Activated CD4-positive, alpha-beta T cell treated with anti-CD3 and anti-CD28 coated beads, Interleukin-2, Interleukin-6, amounts not matched to agents 100 ng/mL and 50 ng/mL, durations not matched to agents 16 hours and 8 hours (primary cell): Measurements from ENCODE around the gene CYP4F2.
"Not testable (repeated sequence)": the region's sequence is repeated elsewhere in the genome, so short reads cannot be mapped to it uniquely, and the experiment has no call there.

Experiments
- DNase-seq: peaks from one replicate; pipeline ENCODE4 v3.0.0-alpha.2; 2020

CYP4F2 gene, protein sequence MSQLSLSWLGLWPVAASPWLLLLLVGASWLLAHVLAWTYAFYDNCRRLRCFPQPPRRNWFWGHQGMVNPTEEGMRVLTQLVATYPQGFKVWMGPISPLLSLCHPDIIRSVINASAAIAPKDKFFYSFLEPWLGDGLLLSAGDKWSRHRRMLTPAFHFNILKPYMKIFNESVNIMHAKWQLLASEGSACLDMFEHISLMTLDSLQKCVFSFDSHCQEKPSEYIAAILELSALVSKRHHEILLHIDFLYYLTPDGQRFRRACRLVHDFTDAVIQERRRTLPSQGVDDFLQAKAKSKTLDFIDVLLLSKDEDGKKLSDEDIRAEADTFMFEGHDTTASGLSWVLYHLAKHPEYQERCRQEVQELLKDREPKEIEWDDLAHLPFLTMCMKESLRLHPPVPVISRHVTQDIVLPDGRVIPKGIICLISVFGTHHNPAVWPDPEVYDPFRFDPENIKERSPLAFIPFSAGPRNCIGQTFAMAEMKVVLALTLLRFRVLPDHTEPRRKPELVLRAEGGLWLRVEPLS

DNA sequence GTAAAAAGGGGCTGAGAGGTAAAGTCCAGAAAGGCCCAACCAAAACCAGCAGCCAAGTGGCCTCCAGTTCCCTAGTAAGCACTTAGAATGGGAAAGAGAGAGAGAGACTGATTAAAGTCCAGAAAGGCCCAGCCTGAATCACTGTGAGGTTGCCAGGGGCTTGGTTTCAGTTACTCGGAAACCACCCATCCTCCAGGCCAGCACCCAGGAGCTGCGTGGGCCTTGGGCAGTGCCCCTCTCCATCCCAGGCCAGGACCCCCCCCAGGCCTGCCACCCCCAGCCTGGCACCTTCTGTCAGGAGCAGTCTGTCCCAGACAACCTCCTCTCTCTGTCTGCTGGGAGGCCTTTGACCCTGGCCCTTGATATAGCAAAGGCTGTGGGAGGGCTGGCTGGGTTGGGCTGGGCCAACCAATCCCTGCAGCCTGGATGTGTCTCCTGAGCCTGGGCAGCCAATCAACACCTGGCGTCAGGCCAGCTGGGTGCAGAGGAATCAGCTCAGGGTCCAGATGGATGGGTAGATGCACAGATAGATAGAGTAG lies at the start of gene CYP4F2:
Gene CYP4F2 (minus strand): TSS at position 337 of the 539 bp plus-strand sequence. CDS start 463 bp downstream, outside the sequence.
- no peak for DNase-seq

DNA sequence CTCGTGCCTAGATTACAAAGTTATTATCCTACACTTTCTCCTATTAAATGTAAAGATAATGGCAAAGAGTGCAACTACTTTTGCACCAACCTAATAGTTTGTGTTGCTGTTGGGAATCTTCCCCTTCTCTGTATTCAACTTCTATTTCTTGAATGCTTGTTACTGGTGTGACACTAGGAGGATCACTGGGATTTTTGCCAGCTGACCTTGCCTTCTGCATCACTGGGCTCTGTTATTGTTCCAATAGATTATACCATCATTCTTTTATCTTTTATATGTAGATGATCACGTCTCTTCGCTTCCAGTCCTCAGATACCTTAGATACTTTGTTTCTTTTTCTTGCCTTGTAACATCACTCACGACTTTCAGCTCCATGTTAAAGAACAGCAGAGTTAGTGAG lies 47.4 kb upstream of the CYP4F2 start:
- DNase-seq = no peak

DNA sequence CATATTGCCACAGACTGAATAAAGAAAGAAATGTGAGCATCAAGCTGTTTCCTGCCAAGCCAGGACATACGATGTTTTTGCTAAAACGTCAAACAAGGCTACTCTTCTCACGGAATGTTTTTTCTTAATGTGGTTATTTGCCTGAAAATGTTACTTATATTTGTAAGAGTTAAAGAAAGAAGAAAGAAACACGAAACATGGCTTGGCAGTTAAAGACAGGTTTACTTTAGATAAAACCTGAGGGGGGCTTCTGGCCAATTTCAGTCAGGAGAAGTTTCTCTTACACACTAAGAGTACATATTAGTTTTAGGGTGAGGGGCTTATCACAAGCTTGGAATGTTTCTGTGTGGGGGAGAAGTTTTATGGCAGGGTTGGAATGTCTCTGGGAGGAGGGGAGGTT lies 46.5 kb upstream of the CYP4F2 start:
- DNase-seq = no peak

DNA sequence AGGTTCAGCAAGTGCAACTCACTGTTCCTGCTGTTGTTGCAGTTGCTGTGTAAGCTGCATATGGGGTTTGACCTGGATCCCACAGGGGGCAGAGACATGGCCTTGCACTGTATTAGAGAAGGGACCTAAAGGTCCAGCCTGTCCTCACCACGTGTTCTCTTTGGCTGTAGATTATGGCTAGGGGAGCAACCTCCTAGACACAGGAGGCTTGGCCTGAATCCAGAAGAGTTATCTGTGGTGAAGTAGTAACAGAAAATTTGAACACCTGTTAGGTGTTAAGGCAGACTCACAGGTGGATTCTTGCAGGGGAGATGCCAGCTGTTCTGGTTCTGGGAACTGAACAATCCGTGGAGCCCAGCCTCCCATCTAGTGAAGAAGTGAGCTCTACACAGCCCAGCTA lies 39.9 kb upstream of the CYP4F2 start:
- no peak for DNase-seq

DNA sequence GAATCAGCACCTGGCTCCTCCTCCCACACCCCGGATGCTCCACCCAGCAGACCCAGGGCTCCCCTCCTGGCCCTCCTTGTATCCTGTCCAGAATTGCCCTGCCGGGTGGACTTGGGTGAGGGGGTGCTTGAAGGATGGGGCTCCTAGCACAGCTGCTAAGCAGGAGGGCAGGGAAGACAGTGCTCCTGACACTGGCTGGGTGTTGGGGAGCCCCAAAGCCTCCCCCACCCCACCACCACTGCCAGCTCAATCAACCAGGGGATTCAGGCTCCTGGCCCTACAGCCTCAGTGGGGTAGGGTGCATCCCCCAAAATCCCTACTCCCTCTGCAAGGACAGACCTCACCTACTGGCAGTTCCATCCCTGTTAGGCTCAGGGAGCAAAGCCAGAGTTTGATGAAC lies 39.1 kb upstream of the CYP4F2 start:
- no peak for DNase-seq

DNA sequence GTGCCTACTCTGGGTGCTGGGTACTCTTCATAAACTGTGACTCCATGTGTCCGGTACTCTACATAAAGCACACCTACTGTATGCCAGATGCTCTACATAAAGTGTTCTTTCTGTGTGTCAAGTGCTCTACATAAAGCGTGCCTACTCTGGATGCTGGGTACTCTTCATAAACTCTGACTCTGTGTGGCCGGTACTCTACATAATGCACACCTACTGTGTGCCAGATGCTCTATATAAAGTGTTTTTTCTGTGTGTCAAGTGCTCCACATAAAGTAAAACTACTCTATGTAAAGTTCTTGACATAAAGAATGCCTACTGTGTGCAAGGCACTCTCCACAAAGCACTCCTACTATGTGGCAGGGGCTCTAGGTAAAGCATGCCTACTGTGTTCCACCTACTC lies 38.3 kb upstream of the CYP4F2 start:
- no peak for DNase-seq

DNA sequence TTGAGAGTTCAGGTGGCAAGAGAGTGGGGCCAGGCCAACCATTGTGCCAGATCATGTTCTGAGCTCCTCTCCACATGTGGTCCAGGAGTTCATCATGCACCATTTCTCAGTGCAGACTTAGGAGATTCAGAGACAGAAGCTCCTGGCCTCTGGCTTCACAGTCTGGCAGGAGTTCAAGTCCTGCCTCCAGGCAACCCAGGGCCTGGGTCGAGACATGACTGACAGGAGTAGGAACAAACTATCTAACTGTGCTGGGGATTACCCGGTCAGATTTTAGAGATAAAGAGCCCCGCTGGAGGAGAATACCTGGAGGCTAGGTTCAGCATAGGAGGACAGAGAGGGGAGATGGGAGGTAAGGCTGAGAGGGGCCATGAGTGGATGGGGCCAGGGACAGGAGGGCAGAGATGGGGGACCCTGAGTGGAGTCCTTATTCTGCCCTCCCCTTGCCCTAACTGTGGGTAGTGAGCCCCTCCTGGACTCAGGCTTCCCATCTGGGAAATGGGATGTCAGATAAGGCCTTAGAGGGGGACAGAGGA lies 37.4 kb upstream of the CYP4F2 start:
- DNase-seq = no peak

DNA sequence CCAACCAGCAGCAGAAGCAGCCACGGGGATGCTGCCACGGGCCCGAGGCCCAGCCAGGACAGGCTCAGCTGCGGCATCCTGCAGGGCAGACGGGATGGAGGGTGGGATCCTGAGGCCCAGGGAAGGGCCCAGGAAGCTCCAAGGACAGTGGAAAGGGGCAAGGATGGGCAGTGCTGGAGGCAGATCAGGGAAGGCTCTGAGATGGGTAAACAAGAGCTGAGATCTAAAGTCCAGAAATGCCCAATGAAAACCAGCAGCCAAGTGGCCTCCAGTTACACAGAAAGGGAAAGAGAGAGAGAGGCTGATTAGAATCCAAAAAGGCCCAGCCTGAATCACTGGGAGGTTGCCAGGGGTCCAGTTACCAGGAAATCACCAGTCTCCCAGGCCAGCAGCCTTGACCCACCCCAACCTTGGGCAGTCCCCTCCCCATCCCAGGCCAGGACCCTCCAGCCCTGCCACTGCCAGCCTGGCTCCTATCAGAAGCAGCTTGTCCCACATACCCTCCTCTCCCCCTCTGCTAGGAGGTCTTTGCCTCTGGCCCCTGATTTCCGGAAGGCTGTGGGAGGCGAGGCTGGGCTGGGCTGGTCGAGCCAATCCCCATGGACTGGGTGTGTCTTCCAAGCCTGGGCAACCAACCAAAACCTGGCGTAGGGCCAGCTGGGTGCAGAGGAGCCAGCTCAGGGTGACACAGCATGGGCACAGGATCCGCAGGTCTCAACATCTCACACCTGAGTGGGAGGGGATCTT lies 36.6 kb upstream of the CYP4F2 start, which contains the start of gene CYP4F11:
Gene CYP4F11 (minus strand): TSS at position 198 of the 747 bp plus-strand sequence. CDS start 121 bp downstream, at position 77.
- DNase-seq = no peak

DNA sequence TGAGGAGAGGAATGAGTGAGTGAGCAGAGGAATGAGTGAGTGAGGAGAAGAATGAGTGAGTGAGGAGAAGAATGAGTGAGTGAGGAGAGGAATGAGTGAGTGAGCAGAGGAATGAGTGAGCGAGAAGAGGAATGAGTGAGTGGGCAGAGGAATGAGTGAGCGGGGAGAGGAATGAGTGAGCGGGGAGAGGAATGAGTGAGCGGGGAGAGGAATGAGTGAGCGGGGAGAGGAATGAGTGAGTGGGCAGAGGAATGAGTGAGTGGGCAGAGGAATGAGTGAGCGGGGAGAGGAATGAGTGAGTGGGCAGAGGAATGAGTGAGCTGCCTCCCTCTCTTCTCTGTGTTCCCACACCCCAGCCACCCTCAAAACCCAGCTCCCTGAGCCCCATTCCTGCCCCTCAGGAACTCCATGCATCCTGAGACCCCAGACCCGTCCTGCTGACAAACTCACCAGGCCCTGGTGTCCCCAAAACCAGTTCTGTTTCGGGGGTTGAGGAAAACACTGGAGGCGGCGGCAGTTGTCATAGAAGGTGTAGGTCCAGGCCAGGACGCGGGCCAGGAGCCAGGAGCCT lies 36.0 kb upstream of the CYP4F2 start:
- DNase-seq = not testable (repeated sequence)

DNA sequence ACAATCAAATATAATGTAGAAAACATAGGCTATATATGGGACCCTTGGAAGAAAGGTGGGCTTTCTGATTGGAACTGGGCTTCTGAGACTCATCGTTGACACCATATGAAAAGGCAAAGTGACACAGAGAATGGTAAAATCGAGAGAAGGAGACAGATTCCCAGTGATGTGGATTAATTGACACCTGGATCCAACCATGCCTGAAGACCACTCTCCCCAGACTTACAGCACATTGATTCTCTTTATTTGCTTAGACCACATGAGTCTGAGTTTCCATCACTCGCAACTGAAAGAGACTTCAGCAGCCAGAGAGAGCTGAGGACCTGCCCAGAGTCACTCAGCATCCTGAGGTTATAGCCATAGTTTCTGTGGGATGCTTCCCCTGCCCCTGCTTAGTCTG lies 30.4 kb upstream of the CYP4F2 start:
- DNase-seq = no peak

DNA sequence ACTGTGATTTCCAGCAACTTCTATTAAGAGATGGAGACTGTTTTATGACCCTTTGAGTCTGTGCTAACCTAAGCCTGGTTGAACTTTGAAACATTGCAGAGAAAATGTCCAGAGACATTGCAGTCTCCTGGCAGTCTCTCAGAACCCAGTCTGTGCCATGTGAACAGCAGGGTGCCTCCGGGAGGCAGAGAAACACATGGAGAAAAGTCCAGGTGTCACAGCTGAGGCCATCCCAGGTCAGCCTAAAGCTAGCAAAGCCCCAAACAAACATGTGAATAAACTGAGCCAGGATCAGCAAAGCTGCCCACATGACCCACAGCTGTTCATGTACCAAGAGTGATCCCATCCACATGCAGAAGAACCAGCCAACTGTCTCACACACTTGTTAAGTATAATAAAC lies 28.6 kb upstream of the CYP4F2 start:
- no peak for DNase-seq

DNA sequence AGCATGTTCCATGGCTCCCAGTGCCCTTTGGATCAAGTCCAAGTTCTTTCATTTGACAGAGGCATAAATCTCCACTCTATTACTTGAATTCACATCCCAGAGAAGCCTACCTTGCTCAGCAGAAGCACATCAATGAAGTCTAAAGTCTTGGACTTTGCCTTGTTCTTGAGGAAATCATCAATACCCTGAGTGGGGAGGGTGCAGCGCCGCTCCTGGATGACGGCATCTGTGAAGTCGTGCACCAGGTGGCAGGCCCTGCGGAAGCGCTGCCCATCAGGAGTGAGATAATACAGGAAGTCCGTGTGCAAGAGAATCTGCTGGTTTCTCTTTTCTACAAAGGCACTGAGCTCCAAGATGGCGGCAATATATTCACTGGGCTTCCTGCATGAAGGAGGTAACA lies 25.8 kb upstream of the CYP4F2 start:
- no peak for DNase-seq

DNA sequence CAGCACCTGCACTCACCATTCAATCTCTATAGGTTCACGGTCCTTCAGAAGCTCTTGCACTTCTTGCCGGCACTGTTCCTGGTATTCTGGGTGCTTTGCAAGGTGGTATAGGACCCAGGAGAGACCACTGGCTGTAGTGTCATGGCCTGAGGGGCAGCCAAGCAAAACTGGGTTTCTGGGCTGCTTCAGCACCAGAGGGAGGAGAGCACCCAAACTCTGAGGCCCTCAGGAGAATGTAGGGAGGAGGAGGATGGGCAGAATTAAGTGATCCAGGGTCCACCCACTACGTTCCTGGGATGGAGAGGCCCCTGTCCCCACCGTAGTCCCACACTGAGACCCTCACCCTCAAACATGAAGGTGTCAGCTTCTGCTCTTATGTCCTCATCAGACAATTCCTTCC lies 24.1 kb upstream of the CYP4F2 start:
- no peak for DNase-seq

DNA sequence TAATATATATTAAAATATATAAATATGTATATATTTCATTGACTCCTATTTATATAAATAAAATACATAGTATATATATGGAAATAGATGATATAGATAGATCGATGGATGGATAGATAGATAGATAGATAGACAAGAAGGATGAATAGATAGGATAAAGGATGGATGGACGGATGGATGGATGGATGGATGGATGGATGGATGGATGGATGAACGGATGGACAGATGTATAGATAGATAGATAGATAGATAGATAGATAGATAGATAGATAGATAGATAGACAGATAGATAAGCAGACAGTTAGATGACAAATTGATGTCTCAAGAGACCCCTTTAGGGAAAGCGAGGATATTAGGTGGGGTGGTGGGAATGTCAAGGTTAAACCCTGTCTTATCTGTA lies 21.4 kb upstream of the CYP4F2 start:
- no peak for DNase-seq

DNA sequence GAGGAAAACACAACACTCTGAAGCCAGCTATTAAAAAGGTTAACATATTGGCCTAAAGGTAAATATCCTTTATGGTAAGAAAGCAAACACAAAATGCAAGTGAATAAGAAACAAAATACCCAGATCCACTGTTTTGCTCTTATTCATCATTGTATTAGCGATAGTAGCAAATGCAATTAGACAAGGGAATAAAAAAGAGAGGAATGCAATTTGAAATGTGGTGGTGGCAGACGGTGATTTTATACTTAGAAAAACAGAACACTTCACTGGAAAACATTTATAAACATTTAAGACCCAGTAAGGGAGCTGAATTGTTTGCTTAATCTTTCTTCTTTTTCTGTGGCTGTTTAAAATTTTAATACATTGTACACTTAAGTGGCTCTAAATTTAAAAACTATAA lies 17.2 kb upstream of the CYP4F2 start:
- DNase-seq = no peak

DNA sequence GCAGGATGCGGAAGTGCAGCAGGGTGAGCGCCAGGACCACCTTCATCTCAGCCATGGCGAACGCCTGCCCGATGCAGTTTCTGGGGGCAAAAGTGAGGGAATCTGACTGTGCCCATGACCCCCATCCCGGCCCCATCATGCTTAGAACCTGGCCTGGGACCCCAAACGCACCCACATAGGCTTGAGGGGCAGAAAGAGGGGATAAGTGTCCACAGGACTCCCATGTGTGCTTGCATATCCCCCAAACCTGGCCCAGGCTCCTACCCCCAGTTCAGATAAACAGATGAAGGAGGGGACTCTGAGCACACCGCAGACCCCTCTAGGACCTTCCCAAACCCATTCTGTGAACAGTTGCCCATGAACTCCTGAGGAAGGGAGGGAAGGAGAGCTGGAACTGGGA lies 16.0 kb upstream of the CYP4F2 start:
- no peak for DNase-seq

DNA sequence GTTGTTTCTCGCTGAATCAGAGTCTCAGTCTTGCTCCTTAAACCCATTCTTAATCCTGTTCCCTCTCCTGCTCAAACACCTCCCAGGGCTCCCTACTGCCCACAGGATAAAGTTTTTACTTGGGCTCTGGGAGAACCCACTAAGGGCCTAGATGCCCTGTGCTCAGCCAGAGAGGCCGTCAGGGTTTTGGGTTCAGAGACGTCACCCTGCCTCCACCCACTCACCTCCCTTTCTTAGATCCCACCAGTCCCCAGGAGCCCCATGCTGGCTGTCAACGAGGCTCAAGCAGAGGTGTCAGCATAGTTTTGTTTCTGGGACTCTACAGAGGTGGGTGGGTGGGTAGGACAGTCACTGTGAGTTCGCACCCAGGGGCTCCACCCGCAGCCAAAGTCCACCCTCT lies 15.5 kb upstream of the CYP4F2 start:
- DNase-seq = no peak

DNA sequence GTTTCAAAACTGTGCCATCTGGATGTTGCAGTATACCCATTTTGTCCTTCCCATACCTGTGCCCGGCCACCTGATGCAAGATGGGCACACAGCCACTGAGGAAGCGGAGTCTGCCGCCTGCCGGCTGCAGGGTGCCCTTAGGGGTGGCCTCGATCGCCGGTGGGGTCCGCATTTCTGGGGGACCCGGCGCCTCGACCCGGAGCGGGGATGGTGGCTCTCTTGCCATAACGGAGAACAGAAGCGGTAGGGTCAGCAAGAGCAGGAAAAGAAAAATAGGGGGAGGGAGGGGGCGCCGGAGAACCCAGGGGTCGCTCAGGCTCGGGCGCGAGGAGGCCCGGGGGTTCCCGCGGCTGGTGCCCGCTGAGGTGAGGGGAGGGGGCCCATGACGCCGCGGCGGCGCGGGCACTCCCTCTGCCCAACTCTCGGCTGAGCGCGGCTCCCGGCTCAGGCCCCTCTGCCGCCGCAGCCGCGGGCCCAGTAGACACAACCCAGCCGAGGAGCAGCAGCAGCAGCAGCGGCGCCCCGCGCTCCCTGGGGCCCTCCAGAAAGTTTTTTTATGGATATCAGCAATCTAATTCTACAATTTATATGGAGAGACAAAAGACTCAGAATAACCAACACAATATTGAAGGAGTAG lies 13.8 kb upstream of the CYP4F2 start:
- no peak for DNase-seq

DNA sequence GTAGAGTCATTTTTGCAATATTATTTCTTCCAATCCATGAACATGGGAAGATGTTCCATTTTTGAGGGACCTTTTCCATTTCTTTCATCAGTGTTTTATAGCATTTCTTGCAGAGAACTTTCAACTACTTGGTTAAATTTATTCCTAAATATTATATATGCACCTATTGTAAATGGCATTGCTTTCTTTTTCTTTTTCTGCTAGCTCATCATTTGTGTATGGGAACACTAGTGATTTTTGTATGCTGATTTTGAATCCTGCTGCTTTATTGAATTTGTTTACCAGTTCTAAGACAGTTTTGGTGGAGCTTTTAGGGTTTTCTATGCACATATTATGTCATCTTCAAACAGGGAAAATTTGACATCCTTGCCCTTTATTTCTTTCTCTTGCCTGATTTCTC lies 7.2 kb upstream of the CYP4F2 start:
- no peak for DNase-seq

DNA sequence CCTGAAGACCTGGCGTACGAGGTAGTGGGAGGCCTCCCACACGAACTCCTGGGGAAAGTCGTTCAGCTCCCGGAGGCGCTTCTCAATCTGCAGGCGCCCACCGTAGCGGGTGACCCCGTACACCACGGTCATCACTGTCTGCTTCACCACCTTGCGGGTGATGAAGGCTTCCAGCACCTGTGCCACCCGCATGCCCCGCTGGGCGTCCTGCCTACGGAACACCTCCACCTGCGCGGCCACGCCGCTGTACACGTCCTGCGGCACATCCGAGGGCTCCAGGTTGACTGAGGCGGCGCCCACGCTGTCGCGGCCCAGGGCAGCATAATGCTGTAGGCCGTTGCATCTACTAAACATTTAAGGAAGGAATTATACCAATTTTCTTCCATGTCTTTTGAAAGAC lies 5.0 kb upstream of the CYP4F2 start:
- DNase-seq = not testable (repeated sequence)

DNA sequence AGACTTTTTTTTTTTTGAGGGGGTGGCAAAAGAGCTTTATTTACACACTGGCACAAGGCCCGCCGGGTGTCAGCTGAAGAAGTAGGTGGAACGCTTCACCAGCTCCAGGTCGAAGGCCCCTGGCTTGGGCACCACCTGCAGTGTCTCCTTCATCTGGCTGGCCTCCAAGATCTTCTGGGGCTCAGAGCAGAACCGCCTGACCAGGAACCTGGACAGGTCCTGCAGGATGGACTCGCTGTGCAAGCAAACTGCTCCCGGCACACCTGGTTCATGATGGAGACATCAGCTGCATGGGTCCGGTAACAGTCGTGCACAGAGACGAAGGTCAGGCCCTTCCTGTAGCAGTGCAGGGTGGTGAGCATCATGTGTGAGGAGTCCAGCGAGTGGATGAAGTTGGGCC lies 4.4 kb upstream of the CYP4F2 start:
- DNase-seq = no peak

DNA sequence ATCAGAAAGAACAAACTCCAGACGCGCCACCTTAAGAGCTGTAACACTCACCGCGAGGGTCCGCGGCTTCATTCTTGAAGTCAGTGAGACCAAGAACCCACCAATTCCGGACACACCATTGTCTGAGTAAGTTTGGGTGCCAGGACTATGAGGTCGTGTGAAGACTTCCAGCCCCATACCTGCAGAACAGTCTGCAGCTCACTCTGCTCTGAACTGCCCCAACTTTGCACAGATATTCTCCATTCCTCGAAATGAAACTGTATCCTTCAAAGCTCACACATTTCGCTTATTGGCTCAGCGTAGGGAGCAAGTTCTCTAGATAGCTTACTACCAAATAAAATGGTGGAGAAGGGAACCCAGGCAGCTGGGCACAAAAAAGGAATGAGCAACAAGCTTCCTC lies 2.6 kb upstream of the CYP4F2 start:
- no peak for DNase-seq

DNA sequence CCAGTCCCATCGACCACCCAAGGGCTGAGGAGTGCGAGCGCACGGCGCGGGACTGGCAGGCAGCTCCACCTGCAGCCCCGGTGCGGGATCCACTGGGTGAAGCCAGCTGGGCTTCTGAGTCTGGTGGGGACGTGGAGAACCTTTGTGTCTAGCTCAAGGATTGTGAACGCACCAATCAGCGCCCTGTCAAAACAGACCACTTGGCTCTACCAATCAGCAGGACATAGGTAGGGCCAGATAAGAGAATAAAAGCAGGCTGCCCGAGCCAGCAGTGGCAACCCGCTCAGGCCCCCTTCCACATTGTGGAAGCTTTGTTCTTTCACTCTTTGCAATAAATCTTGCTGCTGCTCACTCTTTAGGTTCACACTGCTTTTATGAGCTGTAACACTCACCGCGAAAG lies 2.2 kb upstream of the CYP4F2 start:
- not testable (repeated sequence) for DNase-seq
